NOMO-1 treated with DMSO at 0.1 percent for 48 hours (cell line): ENCODE results near the gene GPLD1.
"Not testable (repeated sequence)": the region's sequence is repeated elsewhere in the genome, so short reads cannot be mapped to it uniquely, and the experiment has no call there.

ENCODE experiments used
- DNase-seq: peaks from one replicate; lab custom pipeline; 2025; ENCODE audit not compliant: unreplicated experiment; lab: John Stamatoyannopoulos, UW

The GPLD1 gene, protein sequence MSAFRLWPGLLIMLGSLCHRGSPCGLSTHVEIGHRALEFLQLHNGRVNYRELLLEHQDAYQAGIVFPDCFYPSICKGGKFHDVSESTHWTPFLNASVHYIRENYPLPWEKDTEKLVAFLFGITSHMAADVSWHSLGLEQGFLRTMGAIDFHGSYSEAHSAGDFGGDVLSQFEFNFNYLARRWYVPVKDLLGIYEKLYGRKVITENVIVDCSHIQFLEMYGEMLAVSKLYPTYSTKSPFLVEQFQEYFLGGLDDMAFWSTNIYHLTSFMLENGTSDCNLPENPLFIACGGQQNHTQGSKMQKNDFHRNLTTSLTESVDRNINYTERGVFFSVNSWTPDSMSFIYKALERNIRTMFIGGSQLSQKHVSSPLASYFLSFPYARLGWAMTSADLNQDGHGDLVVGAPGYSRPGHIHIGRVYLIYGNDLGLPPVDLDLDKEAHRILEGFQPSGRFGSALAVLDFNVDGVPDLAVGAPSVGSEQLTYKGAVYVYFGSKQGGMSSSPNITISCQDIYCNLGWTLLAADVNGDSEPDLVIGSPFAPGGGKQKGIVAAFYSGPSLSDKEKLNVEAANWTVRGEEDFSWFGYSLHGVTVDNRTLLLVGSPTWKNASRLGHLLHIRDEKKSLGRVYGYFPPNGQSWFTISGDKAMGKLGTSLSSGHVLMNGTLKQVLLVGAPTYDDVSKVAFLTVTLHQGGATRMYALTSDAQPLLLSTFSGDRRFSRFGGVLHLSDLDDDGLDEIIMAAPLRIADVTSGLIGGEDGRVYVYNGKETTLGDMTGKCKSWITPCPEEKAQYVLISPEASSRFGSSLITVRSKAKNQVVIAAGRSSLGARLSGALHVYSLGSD

DNA sequence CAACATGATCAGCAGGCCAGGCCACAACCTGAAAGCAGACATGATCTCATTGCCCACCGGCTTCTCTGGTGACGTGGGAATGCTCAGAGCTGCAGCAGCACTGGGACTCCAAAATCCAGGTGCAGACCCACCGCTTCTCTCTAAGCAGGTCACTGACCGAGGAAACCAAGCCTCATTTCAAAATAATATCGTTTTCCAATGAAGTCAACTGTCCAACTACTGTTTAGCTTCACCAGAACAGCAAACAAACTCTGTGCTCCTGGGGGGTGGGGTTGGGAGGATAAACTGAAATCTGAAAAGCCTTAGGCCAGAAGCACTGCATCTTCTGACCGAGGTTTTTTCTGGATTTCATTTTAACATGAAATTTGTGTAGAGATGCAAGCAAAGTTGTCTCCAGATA is at the start of gene GPLD1:
Gene GPLD1, minus strand, starts transcription at position 109 of the 400 bp plus-strand sequence. Its CDS starts 67 bp downstream, at position 42.
- no peak for DNase-seq

- no peak for DNase-seq
Observed at GRCh38 chr6:24537771-24538385, 48.5 kb upstream of the GPLD1 start.

- DNase-seq = no peak
Observed at GRCh38 chr6:24537082-24537699, 47.8 kb upstream of the GPLD1 start.

- no peak for DNase-seq
Observed at GRCh38 chr6:24536466-24536865, 47.1 kb upstream of the GPLD1 start.

- DNase-seq = no peak
Observed at GRCh38 chr6:24535210-24535609, 45.8 kb upstream of the GPLD1 start.

DNA sequence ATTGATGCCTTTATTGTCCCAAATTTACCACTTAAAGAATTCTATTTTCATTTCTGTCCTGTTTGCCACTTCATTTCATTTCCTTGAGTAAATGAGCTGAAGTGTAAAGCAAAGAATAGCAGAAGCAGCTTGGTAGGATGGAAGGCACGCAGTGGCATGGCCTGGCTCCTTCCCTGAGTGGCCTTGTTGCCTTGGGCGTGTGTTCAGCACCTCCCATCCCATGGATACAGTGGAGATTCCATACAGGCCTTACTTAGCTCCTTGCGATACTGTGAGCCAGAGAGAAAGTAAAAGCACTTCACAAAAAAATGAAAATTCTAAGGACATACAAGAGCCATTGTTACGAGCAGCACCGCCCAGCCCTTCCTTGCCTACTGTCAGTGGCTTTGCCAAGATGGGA is 45.0 kb upstream of the GPLD1 start:
- no peak for DNase-seq

DNA sequence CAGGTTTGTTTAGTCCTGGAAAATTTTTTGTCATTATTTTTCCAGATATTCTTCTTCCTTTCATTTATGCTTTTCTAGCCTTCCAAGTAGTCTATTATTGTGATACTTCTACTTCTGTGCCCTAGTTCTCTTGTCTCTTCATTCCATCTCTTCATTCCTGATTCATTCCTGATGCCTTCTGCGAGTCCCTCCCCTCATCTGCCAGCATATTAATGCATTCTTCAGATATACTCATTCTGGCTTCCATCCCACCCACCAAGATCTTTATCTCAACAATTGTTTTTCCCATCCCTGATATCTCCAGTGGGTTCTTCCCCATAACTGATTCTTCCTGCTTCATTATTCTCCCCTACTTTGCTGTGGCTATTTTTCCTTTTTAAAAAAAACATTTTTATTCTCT is 40.6 kb upstream of the GPLD1 start:
- DNase-seq = no peak

DNA sequence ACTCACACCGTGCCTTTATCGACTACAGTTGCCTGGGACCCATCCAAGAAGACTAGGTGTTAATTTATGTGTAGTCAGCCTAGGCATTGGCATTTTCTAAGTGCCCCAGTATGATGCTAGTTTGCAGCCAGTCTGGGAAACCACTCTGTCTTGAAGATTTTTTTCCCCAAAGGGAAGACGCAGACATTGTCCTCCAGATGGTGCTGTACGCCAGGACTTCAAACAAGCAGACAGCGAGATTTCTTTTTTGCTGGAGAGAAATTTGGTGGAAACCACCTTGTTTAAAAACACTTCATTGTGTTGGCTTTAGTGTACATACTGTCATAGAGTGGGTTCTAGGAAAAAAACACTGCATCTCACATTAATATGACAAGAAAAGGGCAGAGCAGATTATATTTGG is 35.4 kb upstream of the GPLD1 start:
- no peak for DNase-seq

- DNase-seq = no peak
Observed at GRCh38 chr6:24524329-24524728, 35.0 kb upstream of the GPLD1 start.

- DNase-seq = no peak
Observed at GRCh38 chr6:24522228-24523176, 33.1 kb upstream of the GPLD1 start.

- peak; percentile 10 for DNase-seq
Observed at GRCh38 chr6:24520929-24521546, 31.7 kb upstream of the GPLD1 start.

DNA sequence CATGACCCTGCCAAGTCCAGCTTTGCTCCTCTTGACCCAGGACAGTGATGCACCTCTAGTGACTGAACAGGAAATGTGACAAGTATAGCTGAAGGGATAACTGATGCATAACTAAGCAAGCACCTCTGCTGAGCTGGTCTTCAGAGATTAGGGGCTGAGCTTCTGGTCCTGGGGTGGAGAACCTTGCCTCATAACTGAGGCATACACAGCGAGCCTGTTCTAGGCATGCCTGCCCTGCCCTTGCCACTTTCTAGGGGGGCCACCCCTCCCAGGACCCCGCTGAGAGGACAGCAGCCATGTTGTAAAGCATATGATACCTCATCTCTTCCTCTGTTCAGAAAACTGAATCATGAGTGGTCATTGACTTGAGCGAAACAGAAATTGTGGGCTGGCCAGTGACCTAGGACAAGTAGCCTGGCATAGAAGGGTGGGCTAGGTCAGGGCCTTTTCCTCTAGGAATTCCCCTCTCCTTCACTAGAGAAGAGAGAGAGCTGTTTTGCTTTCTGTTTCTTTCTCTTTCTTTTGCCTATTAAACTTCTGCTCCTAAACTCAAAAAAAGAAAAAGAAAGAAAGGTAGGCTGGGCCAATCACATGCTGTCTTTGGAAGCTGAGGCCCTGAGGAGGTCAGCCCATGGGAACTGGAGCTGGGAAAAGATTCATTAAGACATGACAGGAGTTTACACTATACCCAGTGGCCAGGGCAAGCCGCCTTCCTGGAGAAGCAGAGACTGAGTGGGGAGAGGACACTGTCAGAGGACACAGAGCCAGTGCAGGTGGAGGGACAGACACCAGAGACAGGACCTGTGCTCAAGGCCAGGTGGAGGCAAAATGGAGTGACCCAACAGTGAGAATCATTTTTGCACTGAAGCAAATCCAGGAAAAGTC is 28.5 kb upstream of the GPLD1 start:
- DNase-seq = no peak

DNA sequence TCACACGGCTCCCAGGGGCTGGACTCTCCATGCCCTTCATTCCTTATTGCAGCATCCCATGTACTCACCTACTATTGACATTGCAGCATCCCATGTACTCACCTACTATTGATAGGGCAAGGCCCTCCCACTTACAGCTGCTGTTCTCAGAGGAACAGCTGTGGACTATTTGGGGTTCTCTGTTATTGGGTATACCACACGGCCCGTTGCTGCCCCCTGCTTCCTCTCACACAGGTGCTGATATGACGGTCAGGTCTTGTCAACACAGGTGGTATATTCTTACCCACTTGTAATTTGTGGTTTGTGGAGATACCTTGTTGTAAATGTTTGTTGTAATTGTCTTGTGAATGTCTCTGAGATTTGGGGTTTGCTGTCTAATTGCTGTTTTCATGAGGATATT is 24.2 kb upstream of the GPLD1 start:
- DNase-seq = no peak

GRCh38 chr6:24511976-24512375 is 22.6 kb upstream of the GPLD1 start:
- DNase-seq = not testable (repeated sequence)

- no peak for DNase-seq
Observed at GRCh38 chr6:24506814-24507520, 17.6 kb upstream of the GPLD1 start.

DNA sequence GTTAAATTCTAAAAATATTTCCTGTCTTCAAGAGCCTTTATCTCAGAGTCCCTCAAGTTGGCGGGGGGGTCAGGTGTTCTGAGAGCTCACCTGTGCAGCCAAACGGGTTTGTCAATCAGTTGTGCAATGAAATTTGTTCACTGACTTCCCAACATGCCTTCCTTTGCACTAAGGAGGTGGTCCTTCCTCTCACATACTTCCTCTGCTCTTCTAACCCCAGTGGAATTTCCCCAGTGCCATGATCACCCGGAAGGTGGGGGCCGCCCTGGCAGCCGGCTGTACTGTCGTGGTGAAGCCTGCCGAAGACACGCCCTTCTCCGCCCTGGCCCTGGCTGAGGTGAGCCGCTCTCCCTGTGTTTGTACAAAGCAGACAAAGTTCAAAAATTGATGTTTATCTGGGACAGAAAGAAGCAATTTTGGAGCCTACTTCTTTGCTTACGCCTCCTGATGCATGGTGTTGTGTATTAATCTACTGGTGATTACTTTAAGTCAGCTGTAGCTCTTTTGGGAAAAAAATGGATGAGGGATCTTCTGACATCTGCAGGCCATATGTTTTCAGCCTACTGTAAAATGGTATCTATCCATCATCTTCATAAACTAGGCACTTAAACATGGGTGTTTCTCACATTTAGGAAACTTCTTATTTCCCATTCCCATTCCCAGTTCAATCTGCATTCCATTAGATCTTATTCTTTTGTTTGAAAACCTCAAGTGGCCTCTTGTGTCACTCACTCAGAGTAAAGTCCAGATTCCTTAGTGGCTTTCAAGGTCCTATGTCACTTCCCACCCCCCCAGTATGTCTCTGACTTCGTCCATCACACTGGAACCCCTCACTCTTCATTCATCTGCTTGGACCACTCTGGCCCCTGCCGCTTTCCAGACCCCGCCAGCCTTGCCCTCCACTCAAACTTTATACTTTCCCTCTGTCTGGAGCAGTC is 15.5 kb upstream of the GPLD1 start:
- no peak for DNase-seq

GRCh38 chr6:24504287-24504648 is 14.9 kb upstream of the GPLD1 start:
- no peak for DNase-seq
